ENCODE data around the gene SPIB.
"Not testable (repeated sequence)": the region's sequence is repeated elsewhere in the genome, so short reads cannot be mapped to it uniquely, and the experiment has no call there.

The SPIB gene

GRCh38 chr19:50420127-50420526, 1.4 kb downstream of the SPIB start:
- DNase-seq = no peak

DNA sequence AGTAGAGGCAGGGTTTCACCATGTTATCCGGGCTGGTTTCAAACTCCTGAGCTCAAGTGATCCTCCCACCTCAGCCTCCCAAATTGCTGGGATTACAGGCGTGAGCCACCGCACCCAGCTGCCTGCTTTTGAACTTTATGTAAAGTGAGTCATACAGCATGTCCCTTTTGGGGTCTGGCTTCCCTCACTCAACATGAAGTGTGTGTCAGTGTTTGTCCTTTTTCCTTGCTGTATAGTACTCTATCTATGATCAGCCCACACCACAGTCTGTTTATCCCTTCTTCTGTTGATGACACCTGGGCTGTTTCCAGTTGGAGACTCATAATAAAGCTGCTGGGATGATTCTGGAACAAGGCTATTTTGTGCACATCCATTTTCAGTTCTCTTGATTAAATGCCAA, 2.1 kb downstream of the SPIB start:
- no peak for DNase-seq

DNA sequence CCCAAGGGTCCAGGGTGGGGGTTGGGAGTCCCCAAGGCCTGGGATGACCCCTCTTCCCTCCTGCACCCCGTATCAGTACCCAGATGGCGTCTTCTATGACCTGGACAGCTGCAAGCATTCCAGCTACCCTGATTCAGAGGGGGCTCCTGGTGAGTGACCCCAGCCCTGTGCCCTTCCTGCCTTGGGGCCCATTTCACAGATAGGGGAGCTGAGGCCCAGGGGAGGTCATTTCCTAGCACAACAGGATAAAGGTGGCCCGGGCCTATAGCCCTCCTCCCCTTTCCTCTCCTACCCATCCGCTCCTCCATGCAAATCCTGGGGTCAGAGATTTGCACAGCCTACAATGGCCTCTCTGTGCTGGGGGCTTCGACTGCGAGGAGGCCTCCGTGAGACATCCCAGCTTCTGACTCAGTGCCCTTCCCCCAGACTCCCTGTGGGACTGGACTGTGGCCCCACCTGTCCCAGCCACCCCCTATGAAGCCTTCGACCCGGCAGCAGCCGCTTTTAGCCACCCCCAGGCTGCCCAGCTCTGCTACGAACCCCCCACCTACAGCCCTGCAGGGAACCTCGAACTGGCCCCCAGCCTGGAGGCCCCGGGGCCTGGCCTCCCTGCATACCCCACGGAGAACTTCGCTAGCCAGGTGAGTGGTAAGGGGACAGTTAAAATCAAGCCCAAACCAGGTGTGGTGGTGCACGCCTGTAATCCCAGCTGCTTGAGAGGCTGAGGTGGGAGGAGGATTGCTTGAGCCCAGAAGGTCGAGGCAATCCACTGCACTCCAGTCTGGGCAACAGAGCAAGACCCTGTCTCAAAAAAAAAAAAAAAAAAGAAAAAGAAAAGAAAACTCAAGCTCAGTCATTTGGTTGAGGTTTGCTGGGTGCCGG, 3.9 kb downstream of the SPIB start:
- no peak for DNase-seq

DNA sequence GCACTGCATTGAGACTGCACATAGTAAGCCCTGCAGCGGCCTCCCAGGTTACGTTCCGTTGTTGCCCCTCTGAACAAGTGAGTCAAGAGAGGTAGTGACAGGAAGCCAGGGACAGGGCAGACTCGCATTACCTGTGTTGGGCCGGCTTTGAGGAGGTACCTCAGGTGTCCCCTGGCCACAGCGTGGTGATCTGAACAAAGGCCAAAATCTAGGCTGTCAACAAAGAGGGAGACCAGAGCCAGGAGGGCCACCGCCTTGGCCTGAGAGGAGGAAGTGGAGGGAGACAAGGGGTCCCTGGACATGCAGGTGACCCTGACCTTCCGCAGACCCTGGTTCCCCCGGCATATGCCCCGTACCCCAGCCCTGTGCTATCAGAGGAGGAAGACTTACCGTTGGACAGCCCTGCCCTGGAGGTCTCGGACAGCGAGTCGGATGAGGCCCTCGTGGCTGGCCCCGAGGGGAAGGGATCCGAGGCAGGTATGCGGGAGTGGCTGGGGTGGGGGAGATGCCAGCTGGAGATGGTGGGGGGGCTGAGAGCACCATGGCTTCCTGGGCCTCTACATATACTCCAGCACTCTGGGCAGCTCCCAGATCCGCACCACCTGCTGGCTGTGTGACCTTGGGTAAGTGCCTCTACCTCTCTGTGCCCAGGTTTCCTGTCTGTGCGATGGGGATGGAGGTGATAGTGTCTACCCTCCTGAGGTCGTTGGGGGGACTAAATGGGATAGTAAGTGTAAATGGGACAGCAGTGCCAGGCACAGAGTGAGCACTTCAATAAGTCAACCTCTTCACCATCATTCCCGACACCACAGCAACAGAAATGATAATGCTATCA, 4.8 kb downstream of the SPIB start:
- no peak for DNase-seq

DNA sequence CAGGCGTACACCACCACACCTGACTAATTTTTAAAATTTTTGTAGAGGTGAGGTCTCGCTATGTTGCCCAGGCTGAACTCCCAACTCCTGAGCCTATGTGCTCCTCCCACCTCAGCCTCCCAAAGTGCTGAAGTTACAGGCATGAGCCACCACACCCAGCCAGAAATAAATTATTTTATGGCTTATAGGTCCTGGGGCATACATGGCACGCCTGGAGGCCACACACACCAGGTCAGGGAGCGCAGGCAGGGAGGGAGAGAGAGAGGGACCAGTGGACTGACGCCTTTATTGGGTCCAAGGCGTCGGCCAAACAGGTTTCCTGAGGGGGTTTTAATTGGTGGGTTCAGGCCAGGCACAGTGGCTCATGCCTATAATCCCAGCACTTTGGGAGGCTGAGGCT, 6.8 kb downstream of the SPIB start:
- DNase-seq = no peak

DNA sequence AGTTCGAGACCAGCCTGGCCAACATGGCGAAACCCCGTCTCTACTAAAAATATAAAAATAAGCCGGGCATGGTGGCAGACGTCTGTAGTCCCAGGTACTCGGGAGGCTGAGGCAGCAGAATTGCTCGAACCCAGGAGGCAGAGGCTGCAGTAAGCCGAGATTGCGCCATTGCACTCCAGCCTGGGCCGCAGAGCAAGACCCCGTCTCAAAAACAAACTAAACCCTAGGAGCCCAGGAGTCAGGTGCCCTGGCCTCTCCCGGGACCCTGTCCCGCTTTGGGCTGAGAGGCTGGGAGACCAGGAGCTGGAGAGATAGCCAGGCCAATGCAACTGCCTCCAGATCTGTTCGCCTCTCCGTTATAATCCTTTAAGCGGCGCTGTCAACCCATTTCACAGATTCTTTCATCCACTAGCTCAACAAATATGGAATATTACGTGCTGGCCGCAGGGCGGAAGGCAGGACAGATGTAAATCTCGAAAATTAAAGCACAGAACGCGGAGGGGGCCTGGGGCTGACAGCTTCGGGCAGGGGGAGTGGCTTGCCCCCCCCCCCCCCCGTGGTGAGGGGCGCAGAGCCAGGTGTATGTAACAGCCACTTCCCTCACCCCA, 8.7 kb downstream of the SPIB start:
- no peak for DNase-seq

GRCh38 chr19:50427997-50428425, 9.3 kb downstream of the SPIB start:
- no peak for DNase-seq

DNA sequence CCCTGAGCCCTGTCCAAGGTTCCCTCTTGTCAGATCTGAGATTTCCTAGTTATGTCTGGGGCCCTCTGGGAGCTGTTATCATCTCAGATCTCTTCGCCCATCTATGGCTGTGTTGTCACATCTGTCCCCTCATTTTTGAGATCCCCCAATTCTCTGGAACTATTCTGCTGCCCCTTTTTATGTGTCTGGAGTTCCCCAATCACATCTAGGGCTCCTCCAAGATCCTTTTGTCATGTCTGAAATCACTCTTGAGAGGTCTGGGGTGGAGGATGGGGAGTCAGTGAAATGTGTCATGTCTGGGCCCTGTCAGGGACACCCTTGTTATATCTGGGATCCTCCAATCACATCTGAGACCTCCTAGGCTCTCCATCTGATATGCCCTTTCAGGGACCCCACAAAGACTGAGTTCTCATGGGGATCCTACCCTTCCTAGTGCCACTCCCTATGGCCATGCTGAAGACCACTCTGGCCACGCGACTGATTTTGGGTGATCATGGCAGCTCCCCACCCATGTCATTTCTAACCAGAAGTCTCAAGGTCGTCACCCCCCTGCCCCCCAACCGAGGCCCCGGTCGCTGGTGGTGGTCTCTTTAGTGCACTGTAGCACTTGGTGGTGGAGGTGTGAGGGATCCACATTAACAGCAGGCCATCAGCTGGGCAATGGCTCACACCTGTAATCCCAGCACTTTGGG, 10.2 kb downstream of the SPIB start:
- DNase-seq = no peak

DNA sequence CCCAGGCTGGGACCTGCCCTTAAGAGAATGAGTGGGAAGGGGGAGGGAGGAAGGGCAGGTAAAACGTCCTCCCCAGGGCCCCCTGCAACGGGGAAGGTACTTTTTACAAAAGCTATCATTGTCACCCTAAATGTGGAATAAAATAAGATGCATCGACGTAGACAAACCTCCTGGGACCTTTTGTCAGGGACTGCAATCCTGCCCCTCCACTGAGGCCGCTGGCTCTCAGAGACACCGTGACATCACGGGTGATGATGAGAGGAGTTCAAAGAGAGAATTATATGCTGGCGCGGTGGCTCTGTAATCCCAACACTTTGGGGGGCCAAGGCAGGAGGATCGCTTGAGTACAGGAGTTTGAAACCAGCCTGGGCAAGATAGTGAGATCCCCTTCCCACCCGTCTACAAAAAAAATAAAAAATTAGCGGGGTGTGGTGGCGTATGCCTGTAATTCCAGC, 12.2 kb downstream of the SPIB start:
- no peak for DNase-seq

GRCh38 chr19:50431343-50432220, 12.8 kb downstream of the SPIB start:
- DNase-seq = peak; percentile 48 to 88

DNA sequence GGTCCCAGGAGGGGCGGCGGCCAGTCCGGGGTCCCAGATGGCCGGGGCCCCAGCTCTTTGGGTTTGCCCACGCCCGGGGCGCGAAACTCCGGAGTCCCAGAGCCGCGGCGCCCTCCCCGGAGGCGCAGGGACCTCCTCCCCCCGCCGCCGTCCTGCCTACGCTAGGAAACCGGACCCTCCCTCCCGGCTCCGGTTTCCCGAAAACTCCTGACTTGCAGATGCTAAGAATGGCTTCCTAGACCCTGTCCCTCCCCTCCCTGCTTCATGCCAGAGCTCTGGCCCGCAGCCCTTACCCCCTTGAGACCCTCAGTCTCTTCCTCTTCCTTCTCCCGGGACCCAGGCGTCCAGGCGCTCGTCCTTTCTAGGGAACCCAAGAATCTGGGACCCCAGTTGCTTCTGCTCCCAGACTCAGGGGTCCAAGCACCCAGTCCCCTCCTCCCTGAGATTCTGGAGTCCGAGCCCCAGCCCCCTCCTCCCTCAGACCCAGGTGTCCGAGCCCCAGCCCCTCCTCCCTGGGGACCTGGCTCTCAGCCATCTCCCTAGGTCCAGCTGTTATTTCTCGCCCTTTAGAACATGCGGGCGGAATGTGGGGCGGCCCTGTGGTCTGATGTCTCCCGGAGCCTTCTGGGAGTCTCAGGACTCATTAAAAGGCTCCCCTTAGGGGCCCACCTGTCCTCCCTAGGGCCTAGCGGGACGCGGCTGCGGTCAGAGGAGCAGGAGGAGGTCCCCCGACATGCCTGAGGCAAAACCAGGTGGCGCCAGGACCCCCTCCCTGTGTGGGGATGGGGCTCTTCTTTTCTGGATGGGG, 13.7 kb downstream of the SPIB start, which contains the start of gene MYBPC2:
TSS of gene MYBPC2 (plus strand) at position 672 of the 808 bp plus-strand sequence. CDS start at position 734, 62 bp downstream.
- DNase-seq = peak in 1 of 2 experiments; percentile 41

GRCh38 chr19:50433201-50434180, 14.8 kb downstream of the SPIB start:
- no peak for DNase-seq

DNA sequence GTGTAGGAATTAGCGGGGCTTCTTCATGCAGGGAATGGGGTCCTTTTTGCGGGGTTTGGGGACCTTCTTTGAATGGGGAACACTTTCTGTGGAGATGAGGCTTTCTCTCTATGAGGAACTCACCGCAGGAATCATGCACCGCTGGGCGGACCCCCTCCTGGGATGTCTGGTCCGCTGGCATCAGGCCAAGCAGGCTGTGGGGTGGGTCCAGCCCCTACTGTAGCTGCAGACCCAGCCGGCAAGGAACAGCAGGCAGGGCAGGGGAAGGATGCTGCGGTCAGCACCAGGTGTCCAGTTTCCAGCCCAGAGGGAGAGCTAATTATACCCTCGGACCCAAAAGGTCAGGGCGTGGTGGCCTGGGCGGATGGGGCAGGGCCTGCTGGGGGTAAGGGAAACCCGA, 15.8 kb downstream of the SPIB start:
- DNase-seq = no peak

DNA sequence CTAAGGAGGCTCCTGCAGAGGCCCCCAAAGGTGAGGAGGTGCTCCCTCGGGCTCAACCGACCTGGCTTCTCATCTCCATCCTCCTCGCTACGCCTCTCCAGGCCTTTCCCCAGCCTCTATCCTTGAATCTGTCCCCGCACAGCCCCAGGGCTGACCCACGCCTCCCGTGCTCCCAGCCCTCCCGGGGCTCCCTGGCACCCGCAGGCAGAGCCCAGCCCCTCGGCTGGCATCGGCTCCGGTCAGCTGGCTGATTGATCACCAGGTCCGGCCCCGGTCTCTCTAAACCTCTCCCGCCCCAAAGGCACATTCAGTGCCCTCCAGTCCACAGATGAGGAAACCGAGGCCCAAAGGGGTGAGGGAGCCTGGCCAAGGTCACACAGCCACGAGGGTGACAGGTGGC, 16.5 kb downstream of the SPIB start:
- DNase-seq = no peak

DNA sequence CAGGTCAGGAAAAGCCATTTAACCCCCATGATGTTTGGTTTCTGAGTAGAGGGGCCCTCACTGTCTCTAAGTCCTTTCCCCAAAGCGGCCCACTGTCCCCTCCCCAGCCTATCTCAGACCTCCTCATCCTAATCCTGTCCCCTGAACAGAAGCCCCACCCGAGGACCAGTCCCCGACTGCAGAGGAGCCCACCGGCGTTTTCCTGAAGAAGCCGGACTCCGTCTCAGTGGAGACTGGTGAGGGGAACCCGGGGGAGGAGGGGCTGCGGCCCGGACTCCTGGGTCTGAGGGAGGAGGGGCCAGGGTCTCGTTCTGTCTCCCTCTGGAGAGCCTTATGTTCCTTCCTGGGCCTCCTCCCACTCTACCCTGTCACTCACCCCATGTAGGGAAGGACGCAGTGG, 16.9 kb downstream of the SPIB start:
- DNase-seq = no peak

DNA sequence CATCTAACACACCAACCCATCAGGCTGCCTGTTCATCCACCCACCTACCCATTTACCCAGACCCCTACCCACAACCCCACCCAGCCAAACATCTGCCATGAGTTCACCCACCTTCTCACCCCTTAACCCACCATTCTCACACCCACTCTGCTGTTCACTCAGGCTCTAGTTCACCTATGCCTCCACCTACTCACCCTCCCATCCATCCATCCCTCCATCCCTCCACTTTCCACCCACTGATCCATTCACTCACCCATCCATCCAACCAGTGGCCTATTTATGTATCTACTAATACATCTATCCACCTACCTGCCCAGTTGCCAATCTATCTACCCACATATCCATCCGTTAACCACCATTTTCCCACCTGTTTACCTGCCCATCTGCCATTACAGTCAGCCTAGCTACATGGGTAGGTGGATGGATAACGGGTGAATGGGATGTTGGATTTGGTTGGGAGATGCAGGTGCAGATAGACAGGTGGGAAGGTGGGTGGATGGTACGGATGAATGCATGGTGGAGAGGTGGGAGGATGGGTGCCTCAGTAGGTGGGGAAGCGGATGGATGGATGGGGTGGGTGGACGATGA, 19.2 kb downstream of the SPIB start:
- DNase-seq = no peak

GRCh38 chr19:50439130-50439529, 20.4 kb downstream of the SPIB start:
- not testable (repeated sequence) for DNase-seq

- no peak for DNase-seq
Measured at GRCh38 chr19:50444059-50444458, 25.3 kb downstream of the SPIB start.

- no peak for DNase-seq
Measured at GRCh38 chr19:50447053-50447452, 28.3 kb downstream of the SPIB start.

Data from NCI-H446 (cell line).